Measurements from ENCODE around the gene ZNF12. TPM values are rescaled to one million over a fixed set of nuclear protein-coding genes. Genes with fewer than 3 reads are reported as not detected.
A peak's percentile ranks its signal among the peaks of the same experiment; 100 is the strongest.
"Not testable (repeated sequence)": the region's sequence is repeated elsewhere in the genome, so short reads cannot be mapped to it uniquely, and the experiment has no call there.

ZNF12 gene
- 17.4 and 18.9 TPM in 2 replicates for total RNA-seq (2014; rRNA removed; shearing (Covaris generic))

DNA sequence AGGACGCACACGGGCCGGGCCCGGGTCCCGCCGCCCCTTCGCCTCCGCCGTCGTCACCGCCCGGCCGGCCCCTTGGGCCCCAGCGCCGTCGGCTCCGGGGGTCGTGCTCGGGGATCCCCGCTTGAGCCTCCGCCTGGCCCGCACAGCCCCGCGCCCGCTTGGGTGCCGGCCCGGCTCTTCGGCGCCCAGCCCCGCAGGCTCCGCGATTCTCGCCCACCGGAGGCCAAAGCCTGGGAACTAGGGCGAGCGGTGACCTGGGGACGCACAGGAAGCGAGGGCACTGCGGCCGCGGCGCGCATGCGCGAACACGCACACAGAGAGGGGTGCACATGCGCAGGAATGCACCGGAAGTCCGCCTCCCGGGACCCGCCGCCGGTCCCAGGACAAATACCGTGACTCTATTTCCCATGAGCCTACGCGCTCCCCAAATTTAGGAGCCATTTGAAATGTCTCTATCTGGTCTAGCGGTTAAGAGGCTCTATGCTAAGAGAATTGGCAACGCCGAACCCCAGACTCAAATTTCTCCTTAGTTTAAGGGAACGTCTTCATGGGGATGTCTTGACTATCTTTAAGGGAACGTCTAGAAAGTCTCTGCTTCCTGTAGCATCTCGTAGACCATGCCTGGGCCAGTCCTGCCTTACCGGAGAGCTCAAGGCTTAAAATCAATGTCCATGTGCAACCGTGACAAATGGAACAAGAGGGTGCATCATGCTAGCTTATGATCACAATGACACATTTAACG is at the start of gene ZNF12:
Gene ZNF12 (minus strand): TSS at position 282 of the 742 bp plus-strand sequence. CDS start 1,774 bp downstream, outside the sequence.
- DNase-seq (ENCODE audit: low read depth in 1 of 2, low spot score in 2 of 2): peak; percentile 90 to 97
- Histone ChIP-seq H3K27ac (peak within 1 kb of the TSS; percentile 86), H3K4me1 (replicated peaks) (peaks cover 7% of the 10 kb centered on the region), H3K27me3 (replicated peaks) (no peaks in the 10 kb centered on the region), H3K9me3 (replicated peaks) (peaks cover 18% of the 10 kb centered on the region), H3K4me3 (peak within 1 kb of the TSS; percentile 97), H3K36me3 (peaks cover 40% of the 10 kb centered on the region)

DNA sequence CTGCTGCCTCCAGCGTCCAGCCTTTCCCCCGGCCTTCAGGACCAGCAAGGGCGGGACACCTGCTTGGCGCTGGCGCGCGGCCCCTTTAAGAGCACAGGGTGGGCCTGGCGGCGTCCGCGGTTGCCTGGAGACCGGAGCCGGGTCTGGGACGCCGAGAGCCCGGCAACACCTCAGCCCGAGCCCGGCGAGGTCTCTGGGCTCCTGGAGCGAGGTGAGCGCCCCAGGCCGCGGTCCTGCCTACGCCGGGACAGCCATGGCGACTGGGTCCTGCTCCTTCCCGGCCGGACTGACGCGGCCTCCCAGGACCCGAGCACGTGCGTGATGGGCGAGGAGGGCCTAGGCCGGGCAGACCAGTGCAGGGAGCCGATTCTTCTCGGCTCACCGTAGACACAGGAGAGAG is 47.2 kb upstream of the ZNF12 start, which contains the start of gene RSPH10B2:
Gene RSPH10B2 (plus strand): TSS at position 140 of the 400 bp plus-strand sequence. CDS start 3,575 bp downstream, outside the sequence.
- not testable (repeated sequence) for H3K4me3 ChIP-seq; H3K9me3 ChIP-seq (replicated peaks); H3K27ac ChIP-seq; H3K27me3 ChIP-seq (replicated peaks); H3K36me3 ChIP-seq; DNase-seq (ENCODE audit: low read depth in 1 of 2, low spot score in 2 of 2); H3K4me1 ChIP-seq (replicated peaks)

DNA sequence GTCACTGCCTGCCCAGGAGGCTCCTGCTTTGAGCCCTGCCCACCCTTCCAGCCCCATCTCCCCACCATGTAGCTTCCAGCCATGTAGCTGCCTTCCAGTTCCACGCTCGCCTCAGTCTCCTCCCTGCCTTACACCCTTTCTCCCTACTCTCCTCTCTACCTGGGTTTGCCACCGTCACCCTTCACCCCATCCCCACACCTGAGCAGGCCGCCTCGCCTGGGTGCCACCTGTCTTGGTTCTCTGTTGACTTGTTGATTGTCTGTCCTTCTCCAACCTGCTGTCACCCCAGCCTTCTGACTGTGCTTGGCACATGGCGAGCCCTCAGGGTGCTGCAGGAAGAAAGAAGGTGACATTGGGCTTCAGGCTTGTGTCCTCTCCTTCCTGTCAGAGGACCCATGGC is 43.4 kb upstream of the ZNF12 start:
- not testable (repeated sequence) for DNase-seq (ENCODE audit: low read depth in 1 of 2, low spot score in 2 of 2); H3K4me3 ChIP-seq; H3K27me3 ChIP-seq (replicated peaks); H3K4me1 ChIP-seq (replicated peaks); H3K27ac ChIP-seq; H3K36me3 ChIP-seq; H3K9me3 ChIP-seq (replicated peaks)

DNA sequence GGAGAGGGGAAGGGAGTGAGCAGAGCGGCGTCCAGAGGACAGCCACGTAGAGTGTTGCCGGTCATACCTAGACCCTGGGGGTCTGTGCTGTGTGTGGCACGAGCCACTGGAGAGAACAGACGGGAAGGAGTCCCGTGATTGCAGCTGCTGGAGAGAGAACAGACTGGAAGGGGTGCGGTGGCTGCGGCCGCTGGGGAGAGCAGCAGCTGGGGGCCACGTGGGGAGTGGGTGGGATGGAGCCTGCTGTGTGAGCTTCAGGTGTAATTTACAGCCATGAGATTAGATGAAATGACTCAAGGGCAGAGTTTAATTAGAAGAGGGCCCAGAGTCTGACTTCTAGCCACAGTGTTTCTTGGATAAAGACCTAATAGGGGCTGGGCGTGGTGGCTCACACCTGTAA is 42.6 kb upstream of the ZNF12 start:
- H3K36me3 ChIP-seq: not testable (repeated sequence)

DNA sequence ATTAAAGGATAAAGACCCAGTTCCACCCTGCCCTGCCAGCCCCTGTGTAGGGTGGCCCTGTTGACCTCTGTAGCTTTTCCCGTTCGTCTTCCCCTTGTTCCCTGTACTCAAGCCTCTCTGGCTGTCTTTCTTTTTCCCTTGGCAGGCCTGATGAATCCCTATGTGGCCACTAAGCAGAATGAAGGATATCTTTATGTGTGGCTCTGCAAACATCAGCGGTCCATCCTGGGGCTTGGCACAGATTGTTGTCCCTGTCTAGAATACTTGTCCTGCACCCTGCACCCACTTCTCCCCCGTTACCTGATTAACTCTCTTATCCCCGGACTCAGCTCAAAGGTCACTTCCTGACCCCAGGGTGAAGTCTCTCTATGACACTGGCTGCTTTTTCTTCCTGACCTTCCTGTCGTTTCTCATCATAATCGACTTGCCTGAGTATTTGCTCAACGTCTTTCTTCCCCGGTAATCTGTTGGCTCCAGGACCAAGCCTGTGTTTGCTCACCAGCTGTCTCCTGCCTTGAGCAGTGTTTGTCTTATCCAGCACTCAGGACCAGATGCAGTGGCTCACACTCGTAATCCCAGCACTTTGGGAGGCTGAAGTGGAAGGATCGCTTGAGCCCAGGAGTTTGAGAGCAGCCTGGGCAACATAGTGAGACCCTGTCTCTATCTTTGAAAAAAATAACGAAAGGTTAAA is 37.8 kb upstream of the ZNF12 start:
- not testable (repeated sequence) for H3K27me3 ChIP-seq (replicated peaks); H3K36me3 ChIP-seq; H3K27ac ChIP-seq; DNase-seq (ENCODE audit: low read depth in 1 of 2, low spot score in 2 of 2); H3K9me3 ChIP-seq (replicated peaks); H3K4me1 ChIP-seq (replicated peaks); H3K4me3 ChIP-seq

More for the DNA sequence above, 42.6 kb upstream of the ZNF12 start:
- H3K27me3 ChIP-seq (replicated peaks); H3K4me3 ChIP-seq; H3K9me3 ChIP-seq (replicated peaks); DNase-seq (ENCODE audit: low read depth in 1 of 2, low spot score in 2 of 2); H3K4me1 ChIP-seq (replicated peaks); H3K27ac ChIP-seq: not testable (repeated sequence)

DNA sequence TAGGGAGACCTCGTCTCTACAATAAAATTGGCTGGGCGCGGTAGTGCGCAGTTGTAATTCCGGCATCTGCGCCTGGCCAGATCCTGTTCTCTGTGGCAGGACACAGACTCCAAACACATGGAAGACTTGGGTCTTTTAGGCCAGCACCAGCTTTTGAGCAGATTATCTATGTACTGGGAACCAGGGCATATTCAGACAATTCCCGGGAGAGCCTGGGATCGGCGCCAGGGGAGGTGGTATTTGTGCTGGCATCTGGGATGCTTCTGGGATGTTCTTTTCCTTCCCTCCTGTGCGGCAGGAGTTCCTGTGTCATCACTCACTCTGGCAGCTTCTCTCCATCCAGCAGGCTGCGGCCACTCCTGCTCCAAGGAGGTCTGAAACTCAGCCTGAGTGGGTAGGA is 31.7 kb upstream of the ZNF12 start:
- not testable (repeated sequence) for H3K9me3 ChIP-seq (replicated peaks); H3K4me1 ChIP-seq (replicated peaks); H3K4me3 ChIP-seq; H3K27ac ChIP-seq; H3K27me3 ChIP-seq (replicated peaks)
- DNase-seq (ENCODE audit: low read depth in 1 of 2, low spot score in 2 of 2): peak in 1 of 2 experiments; percentile 27
- H3K36me3 ChIP-seq: peaks cover 17% of the 10 kb centered on the region

DNA sequence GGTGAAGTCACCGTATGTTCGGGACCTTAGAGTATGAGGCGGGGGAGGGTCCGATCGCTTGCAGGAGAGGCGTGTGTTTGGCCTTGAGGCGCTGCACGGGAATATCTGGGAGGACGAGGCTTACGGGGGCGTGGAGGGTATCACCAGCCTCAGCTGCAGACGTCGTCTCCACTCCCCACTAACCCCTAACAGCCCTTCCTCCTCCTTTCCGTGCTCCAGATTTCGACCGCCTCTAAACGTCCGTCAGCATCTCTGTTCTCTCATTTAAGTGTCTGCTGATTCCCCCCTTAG is 23.5 kb upstream of the ZNF12 start:
- DNase-seq (ENCODE audit: low read depth in 1 of 2, low spot score in 2 of 2): no peak
- H3K9me3 ChIP-seq (replicated peaks): no peaks in the 10 kb centered on the region
- H3K27ac ChIP-seq: peak overlapping the region; percentile 73
- peaks cover 18% of the 10 kb centered on the region for H3K36me3 ChIP-seq
- no peaks in the 10 kb centered on the region for H3K27me3 ChIP-seq (replicated peaks)
- peaks cover 5% of the 10 kb centered on the region for H3K4me1 ChIP-seq (replicated peaks)
- peak overlapping the region; percentile 76 for H3K4me3 ChIP-seq

DNA sequence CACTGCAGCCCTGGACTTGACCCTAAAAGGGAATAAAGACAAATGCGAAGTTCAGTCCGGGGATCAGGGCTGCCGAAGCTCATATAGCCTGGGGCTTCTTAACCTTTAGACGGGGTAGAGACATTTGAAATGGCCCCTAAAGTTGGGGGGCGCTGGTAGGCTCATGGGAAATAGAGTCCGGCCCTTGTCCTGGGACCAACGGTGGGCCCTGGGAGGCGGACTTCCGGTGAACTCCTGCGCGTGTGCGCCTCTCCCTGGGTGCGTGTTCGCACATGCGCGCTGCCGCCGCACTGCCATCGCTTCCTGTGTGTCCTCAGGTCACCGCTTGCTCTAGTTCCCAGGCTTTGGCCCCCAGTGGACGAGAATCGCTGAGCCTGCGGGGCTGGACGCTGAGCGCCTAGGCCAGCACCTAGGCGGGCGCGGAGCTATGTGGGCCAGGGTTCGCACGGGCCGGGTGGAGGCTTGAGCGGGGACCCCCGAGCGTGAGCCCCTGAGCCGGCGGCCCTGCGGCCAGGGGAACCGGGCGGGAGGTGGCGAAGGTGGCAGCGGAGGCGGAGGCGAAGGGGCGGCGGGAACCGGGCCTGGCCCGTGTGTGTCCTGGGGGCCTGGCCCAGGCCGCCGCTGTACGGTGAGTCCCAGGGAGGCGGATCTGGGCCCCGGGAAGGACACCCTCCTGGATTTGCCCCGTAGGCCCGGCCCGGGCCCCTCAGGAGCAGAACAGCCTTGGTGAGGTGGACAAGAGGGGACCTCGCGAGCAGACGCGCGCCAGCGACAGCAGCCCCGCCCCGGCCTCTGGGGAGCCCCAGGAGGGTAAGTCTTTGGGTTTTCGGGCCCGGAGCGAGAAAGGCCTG is 23.0 kb upstream of the ZNF12 start:
- DNase-seq (ENCODE audit: low read depth in 1 of 2, low spot score in 2 of 2): peak; percentile 81 to 92
- Histone ChIP-seq H3K4me1 (replicated peaks) (peaks cover 5% of the 10 kb centered on the region), H3K27ac (peak overlapping the region; percentile 73), H3K27me3 (replicated peaks) (no peaks in the 10 kb centered on the region), H3K9me3 (replicated peaks) (no peaks in the 10 kb centered on the region), H3K36me3 (peaks cover 16% of the 10 kb centered on the region), H3K4me3 (peak overlapping the region; percentile 76)

DNA sequence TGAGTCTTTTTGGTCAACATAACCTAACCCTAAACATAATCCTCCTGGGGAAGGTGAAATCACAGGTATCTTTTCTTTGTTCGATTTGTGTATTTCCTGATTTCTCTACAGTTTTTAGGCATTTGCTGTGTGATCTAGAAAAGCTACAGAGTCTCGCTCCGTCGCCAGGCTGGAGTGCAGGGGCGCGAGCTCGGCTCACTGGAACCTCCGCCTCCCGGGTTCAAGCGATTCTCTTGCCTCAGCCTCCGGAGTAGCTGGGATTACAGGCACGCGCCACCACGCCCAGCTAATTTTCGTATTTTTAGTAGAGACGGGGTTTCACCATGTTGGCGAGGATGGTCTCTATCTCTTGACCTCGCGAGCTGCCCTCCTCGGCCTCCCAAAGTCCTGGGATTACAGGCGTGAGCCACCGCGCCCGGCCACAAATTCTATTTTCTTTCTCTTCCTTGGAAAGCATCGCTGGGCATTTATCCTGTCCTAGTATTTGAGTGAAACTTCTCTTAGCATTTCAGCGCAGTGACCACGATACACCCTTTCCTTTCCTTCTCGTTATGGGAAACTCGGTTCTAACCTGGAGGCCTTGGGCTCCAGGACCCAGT is 22.2 kb upstream of the ZNF12 start:
- Histone ChIP-seq H3K27ac (peak overlapping the region; percentile 73), H3K4me3 (peak overlapping the region; percentile 76), H3K36me3 (peaks cover 11% of the 10 kb centered on the region)
- not testable (repeated sequence) for H3K27me3 ChIP-seq (replicated peaks); H3K4me1 ChIP-seq (replicated peaks); H3K9me3 ChIP-seq (replicated peaks)
- DNase-seq (ENCODE audit: low read depth in 1 of 2, low spot score in 2 of 2): peak in 1 of 2 experiments; percentile 16

DNA sequence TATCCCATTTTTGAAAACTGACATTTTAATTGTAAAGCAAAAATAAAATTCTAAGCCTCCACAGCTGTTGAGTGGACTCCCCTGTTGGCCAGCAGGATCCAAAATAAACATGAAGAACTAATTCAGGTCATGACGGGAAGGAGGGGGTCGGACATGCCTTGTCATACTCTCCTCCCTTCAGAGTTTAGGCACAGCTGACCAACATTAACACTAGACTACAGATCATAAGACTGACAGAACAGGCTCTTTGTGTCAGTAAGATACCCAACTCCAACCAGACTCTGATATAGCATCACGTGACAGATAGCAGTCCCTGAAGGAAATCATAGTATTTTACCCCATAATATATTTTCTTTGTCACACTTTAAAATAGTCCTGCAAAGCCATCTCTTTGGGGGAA is 20.9 kb upstream of the ZNF12 start:
- Histone ChIP-seq H3K27me3 (replicated peaks) (no peaks in the 10 kb centered on the region), H3K4me3 (no peak overlapping the region), H3K27ac (no peak overlapping the region), H3K9me3 (replicated peaks) (no peaks in the 10 kb centered on the region), H3K36me3 (peaks cover 8% of the 10 kb centered on the region), H3K4me1 (replicated peaks) (peaks cover 5% of the 10 kb centered on the region)
- peak in 1 of 2 experiments; percentile 9 for DNase-seq (ENCODE audit: low read depth in 1 of 2, low spot score in 2 of 2)

DNA sequence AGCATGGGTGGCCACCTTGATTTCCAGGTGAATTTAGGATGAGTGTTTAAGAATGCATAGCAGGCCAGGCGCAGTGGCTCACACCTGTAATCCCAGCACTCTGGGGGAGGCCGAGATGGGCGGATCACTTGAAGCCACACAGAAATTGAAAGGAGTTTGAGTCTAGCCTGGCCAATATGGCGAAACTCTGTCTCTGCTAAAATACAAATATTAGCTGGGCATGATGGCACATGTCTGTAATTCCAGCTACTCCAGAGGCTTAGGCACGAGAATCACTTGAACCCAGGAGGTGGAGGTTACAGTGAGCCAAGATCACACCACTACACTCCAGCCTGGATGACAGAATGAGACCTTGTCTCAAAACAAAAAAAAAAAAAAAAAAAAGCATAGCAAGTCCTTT is 19.6 kb upstream of the ZNF12 start:
- not testable (repeated sequence) for H3K4me3 ChIP-seq; H3K27ac ChIP-seq; H3K4me1 ChIP-seq (replicated peaks); H3K27me3 ChIP-seq (replicated peaks); H3K36me3 ChIP-seq; DNase-seq (ENCODE audit: low read depth in 1 of 2, low spot score in 2 of 2); H3K9me3 ChIP-seq (replicated peaks)

DNA sequence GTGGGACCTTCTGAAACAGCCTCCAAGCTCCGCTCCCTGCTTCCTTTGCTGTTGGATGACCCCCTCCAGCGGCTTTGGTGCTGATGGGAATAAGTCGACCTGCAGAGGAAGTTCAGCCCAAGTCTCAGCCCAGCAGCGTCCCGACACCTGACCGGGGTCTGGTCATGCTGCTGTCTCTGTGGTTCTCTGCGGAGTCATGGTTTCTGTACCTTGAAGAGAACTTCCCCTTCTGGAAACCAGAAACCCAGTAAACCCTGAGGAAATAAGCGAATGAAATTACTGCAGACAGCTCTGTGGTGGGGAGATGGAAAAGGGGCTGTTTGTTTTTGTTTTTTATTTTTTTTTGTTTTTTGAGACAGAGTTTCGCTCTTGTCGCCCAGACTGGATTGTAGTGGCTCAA is 18.3 kb upstream of the ZNF12 start:
- H3K4me3 ChIP-seq: no peak overlapping the region
- no peak overlapping the region for H3K27ac ChIP-seq
- DNase-seq (ENCODE audit: low read depth in 1 of 2, low spot score in 2 of 2): peak in 1 of 2 experiments; percentile 23
- H3K36me3 ChIP-seq: peaks cover 4% of the 10 kb centered on the region
- H3K9me3 ChIP-seq (replicated peaks): no peaks in the 10 kb centered on the region
- peaks cover 5% of the 10 kb centered on the region for H3K4me1 ChIP-seq (replicated peaks)
- no peaks in the 10 kb centered on the region for H3K27me3 ChIP-seq (replicated peaks)

DNA sequence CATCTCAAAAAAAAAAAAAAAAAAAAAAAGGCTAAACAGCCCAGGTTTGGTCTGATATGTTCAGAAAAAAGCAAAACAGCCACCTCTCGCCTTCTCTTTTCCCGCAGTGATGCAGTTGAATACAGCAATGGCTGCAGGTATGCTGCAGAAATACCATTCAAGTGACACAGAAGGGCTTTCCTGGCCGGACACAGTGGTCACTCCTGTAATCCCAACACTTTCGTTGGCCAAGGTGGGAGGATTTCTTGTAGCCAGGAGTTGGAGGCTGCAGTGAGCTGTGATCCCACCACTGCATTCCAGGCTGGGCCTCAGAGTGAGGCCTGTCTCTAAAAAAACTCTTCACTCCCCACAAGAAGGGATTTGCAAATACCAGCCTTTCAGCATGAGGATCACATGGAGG is 17.6 kb upstream of the ZNF12 start:
- peak in 1 of 2 experiments; percentile 20 for DNase-seq (ENCODE audit: low read depth in 1 of 2, low spot score in 2 of 2)
- H3K36me3 ChIP-seq: not testable (repeated sequence)

More for the DNA sequence above, 17.6 kb upstream of the ZNF12 start:
- not testable (repeated sequence) for H3K27me3 ChIP-seq (replicated peaks); H3K9me3 ChIP-seq (replicated peaks); H3K4me1 ChIP-seq (replicated peaks); H3K4me3 ChIP-seq; H3K27ac ChIP-seq

All from SJSA1 (cell line).